A673 (cell line): ENCODE results near the gene LRP1. TPM values are rescaled to one million over a fixed set of nuclear protein-coding genes. Genes with fewer than 3 reads are reported as not detected.

ENCODE experiments used
- BruUV-seq: library from RNA; stranded (reverse); fragments of 400-500 nt; replicated peaks from 2 replicates; lab custom pipeline; 2021; lab: Mats Ljungman, UMichigan
- CTCF ChIA-PET: fragments of 300-600 bp; sonication (Branson Sonifier 250); formaldehyde crosslinking; loops from one replicate; lab custom pipeline; 2022; ENCODE audit warnings: antibody characterized with exemption; lab: Charles Lee
- POLR2A ChIA-PET: fragments of 300-600 bp; sonication (Branson Sonifier 250); formaldehyde crosslinking; loops from one replicate; lab custom pipeline; 2022; ENCODE audit warnings: antibody characterized with exemption; ENCODE audit not compliant: low non-redundant PET; lab: Charles Lee
- DNase-seq: peaks from one replicate; pipeline ENCODE4 v3.0.0-alpha.2; 2015; ENCODE audit warnings: low spot score
- H3K27ac ChIP-seq: fragments of 200-600 bp; sonication (generic); 2 replicates; pipeline ENCODE4 v1.5.1; 2016; ENCODE audit warnings: mixed run types, low read depth, mild to moderate bottlenecking, mixed read lengths, antibody characterized with exemption, low read length; ENCODE audit not compliant: poor library complexity, severe bottlenecking
- H3K27me3 ChIP-seq: fragments of 200-600 bp; sonication (generic); replicated peaks from 2 replicates; pipeline ENCODE4 v1.6.1; 2017; ENCODE audit warnings: mixed run types, low read depth, mild to moderate bottlenecking, mixed read lengths, antibody characterized with exemption, low read length; ENCODE audit not compliant: insufficient read depth, poor library complexity
- H3K36me3 ChIP-seq: fragments of 200-600 bp; sonication (generic); 2 replicates; pipeline ENCODE4 v1.6.1; 2016; ENCODE audit warnings: mixed run types, mild to moderate bottlenecking, mixed read lengths, antibody characterized with exemption, low read length; ENCODE audit not compliant: insufficient read depth, poor library complexity, severe bottlenecking
- H3K4me1 ChIP-seq: fragments of 200-600 bp; sonication (generic); 2 replicates; pipeline ENCODE4 v1.6.1; 2017; ENCODE audit warnings: mixed run types, mild to moderate bottlenecking, mixed read lengths, antibody characterized with exemption, low read length; ENCODE audit not compliant: insufficient read depth, poor library complexity, severe bottlenecking
- H3K4me3 ChIP-seq: fragments of 200-600 bp; sonication (generic); 2 replicates; pipeline ENCODE4 v1.5.1; 2016; ENCODE audit warnings: low read depth, mixed run types, mild to moderate bottlenecking, mixed read lengths, low read length; ENCODE audit not compliant: poor library complexity, severe bottlenecking
- H3K9me3 ChIP-seq: fragments of 200-600 bp; sonication (generic); 2 replicates; pipeline ENCODE4 v1.6.1; 2016; ENCODE audit warnings: mixed run types, low read depth, mild to moderate bottlenecking, mixed read lengths, antibody characterized with exemption, low read length; ENCODE audit not compliant: poor library complexity, severe bottlenecking
- EZH2 ChIP-seq: fragments of 200-600 bp; sonication (generic); IDR thresholded peaks from 2 replicates; pipeline ENCODE4 v1.6.1; 2017; ENCODE audit warnings: borderline replicate concordance, low read depth, mild to moderate bottlenecking, mixed read lengths, antibody characterized with exemption, low read length; ENCODE audit not compliant: poor library complexity, severe bottlenecking
- intact Hi-C: fragments of 100-400 bp; cut with micrococcal nuclease; formaldehyde crosslinking; loops from one replicate; pipeline ENCODE4 v1.10.0; 2022; ENCODE audit not compliant: unreplicated experiment
- total RNA-seq: library from RNA; stranded (reverse); gene quantifications from 2 replicates; pipeline ENCODE4 v1.2.3, GENCODE V29; 2021
- TF ChIP-seq, protein P1 (sequence below): fragments of 300-800, 200-600 bp; sonication (generic); conservative IDR thresholded peaks from 2 replicates; pipeline ENCODE4 v1.5.1; 2017; ENCODE audit warnings: low read depth, mild to moderate bottlenecking, antibody characterized with exemption, low read length, moderate library complexity, mixed read lengths

LRP1 gene
- total RNA-seq, 1 experiment from 2014 or later = 31.0 TPM

DNA sequence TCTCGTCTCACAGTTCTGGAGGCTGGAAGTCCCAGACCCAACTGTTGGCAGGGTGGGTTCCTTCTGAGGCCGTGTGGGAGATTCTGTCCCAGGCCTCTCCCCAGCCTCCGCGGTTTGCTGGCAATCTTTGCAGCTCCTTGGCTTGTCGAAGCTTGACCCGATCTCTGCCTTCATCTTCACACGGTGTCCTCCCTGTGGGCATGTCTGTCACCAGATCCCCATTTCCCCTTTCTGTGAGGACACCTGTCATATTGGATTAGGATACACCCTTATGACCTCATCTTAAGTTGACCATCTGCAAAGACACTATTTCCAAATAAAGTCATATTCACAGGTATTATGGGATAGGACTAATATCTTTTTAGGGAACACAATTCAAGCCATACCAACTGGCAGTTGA, 41.7 kb downstream of the LRP1 start:
- TF ChIP-seq, protein P1, sequence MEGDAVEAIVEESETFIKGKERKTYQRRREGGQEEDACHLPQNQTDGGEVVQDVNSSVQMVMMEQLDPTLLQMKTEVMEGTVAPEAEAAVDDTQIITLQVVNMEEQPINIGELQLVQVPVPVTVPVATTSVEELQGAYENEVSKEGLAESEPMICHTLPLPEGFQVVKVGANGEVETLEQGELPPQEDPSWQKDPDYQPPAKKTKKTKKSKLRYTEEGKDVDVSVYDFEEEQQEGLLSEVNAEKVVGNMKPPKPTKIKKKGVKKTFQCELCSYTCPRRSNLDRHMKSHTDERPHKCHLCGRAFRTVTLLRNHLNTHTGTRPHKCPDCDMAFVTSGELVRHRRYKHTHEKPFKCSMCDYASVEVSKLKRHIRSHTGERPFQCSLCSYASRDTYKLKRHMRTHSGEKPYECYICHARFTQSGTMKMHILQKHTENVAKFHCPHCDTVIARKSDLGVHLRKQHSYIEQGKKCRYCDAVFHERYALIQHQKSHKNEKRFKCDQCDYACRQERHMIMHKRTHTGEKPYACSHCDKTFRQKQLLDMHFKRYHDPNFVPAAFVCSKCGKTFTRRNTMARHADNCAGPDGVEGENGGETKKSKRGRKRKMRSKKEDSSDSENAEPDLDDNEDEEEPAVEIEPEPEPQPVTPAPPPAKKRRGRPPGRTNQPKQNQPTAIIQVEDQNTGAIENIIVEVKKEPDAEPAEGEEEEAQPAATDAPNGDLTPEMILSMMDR = no peak
- Histone ChIP-seq H3K9me3 (no peaks in the 10 kb centered on the region), H3K4me3 (no peak overlapping the region), H3K4me1 (no peaks in the 10 kb centered on the region), H3K27me3 (no peaks in the 10 kb centered on the region), H3K27ac (no peak overlapping the region), H3K36me3 (peaks cover 3% of the 10 kb centered on the region)
- ChIA-PET CTCF (no interaction called here), POLR2A (no interaction called here)
- intact Hi-C loops = loop anchor here (5.0 kb wide), 1 partner anchor 103 kb away; no protein-coding TSS in a partner anchor
- no TSS peak for BruUV-seq
- no peak for DNase-seq

DNA sequence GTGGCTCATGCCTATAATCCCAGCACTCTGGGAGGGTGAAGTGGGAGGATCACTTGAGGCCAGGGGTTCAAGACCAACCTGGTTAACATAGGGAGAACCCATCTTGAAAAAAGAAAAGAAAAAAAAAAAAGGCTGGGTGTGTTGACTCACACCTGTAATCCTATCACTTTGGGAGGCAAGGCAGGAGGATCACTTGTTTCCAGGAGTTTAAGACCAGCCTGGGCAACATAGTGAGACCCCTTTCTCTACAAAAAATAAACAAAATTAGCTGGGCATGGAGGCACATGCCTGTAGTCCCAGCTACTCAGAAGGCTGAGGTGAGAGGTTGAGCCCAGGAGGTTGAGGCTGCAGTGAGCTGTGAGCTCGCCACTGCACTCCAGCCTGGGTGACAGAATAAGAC, 42.1 kb downstream of the LRP1 start:
- Histone ChIP-seq H3K27ac (no peak overlapping the region), H3K4me1 (no peaks in the 10 kb centered on the region), H3K9me3 (no peaks in the 10 kb centered on the region), H3K36me3 (peaks cover 3% of the 10 kb centered on the region), H3K4me3 (no peak overlapping the region), H3K27me3 (no peaks in the 10 kb centered on the region)
- no peak for DNase-seq
- POLR2A ChIA-PET = no interaction called here
- BruUV-seq = no TSS peak
- intact Hi-C loops = loop anchor here (5.0 kb wide), 1 partner anchor 103 kb away; no protein-coding TSS in a partner anchor
- TF ChIP-seq, protein P1 = no peak
- no peak for TF ChIP-seq EZH2
- CTCF ChIA-PET = no interaction called here

DNA sequence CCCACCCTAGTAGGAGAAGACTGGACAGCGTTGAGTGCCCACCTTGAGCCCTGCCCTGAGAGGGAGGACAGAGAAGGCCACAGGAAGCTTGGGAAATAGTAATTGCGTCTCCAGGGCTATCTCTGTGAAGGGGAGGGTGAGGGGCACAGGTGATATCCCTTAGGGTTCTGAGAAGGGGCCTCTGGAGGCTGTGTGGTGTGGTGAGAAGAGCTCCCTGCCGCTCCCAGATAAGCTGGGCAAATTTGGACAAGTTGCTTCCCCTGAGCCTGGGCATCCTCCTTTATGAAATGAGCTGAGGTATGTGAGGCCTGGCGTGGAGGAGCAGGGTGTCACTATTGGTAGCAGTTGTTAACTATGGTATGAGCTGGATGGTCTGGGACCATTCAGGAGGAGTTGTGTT, 42.6 kb downstream of the LRP1 start:
- POLR2A ChIA-PET = no interaction called here
- H3K36me3 ChIP-seq = peaks cover 4% of the 10 kb centered on the region
- no peak for TF ChIP-seq EZH2
- TF ChIP-seq, protein P1 = no peak

More for the DNA sequence above, 42.6 kb downstream of the LRP1 start:
- intact Hi-C loops = loop anchor here (5.0 kb wide), 1 partner anchor 104 kb away; no protein-coding TSS in a partner anchor
- H3K4me3 ChIP-seq = no peak overlapping the region
- CTCF ChIA-PET = no interaction called here
- DNase-seq = no peak
- no peaks in the 10 kb centered on the region for H3K27me3 ChIP-seq
- no TSS peak for BruUV-seq
- H3K9me3 ChIP-seq = no peaks in the 10 kb centered on the region
- no peak overlapping the region for H3K27ac ChIP-seq
- no peaks in the 10 kb centered on the region for H3K4me1 ChIP-seq
